ENCODE results near the gene TRIM44. TPM values are rescaled to one million over a fixed set of nuclear protein-coding genes. Genes with fewer than 3 reads are reported as not detected.
"Not testable (repeated sequence)": the region's sequence is repeated elsewhere in the genome, so short reads cannot be mapped to it uniquely, and the experiment has no call there.

TRIM44 gene
- total RNA-seq, 2 experiments from 2014 or later: 37.4 to 40.1 TPM

DNA sequence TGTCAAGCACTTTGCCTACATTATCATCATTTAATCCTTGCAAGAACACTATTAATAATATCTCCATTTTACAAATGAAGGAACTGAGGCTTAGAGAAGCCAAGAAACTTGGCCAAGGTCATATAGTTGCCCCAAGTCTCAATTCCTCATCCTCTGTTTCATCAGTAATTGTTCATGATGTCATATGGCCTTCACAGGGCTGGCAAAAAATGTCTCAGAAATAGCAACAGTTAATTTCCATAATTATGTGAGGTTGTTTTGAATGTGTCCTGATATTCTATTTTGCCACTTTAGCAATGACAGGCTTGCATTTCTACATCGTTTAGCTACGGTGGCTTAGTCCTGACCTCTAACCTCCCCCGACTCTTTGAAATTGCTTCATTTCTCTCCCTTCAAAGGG is 20.6 kb upstream of the TRIM44 start:
- Mint-ChIP-seq H3K4me3 (no peak overlapping the region), H3K4me1 (ENCODE audit: low read depth) (no peaks in the 10 kb centered on the region), H3K36me3 (ENCODE audit: low read depth) (no peaks in the 10 kb centered on the region), H3K27ac (no peak overlapping the region), H3K27me3 (peaks cover 14% of the 10 kb centered on the region), H3K9me3 (no peaks in the 10 kb centered on the region)
- DNase-seq (no peak), ATAC-seq (no peak)
- intact Hi-C loops (cut with micrococcal nuclease): no loop called here
- ChIA-PET POLR2A (no interaction called here), CTCF (no interaction called here)
- TF ChIP-seq, protein P1, sequence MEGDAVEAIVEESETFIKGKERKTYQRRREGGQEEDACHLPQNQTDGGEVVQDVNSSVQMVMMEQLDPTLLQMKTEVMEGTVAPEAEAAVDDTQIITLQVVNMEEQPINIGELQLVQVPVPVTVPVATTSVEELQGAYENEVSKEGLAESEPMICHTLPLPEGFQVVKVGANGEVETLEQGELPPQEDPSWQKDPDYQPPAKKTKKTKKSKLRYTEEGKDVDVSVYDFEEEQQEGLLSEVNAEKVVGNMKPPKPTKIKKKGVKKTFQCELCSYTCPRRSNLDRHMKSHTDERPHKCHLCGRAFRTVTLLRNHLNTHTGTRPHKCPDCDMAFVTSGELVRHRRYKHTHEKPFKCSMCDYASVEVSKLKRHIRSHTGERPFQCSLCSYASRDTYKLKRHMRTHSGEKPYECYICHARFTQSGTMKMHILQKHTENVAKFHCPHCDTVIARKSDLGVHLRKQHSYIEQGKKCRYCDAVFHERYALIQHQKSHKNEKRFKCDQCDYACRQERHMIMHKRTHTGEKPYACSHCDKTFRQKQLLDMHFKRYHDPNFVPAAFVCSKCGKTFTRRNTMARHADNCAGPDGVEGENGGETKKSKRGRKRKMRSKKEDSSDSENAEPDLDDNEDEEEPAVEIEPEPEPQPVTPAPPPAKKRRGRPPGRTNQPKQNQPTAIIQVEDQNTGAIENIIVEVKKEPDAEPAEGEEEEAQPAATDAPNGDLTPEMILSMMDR (IDR thresholded peaks at IDR 0.05): no peak

DNA sequence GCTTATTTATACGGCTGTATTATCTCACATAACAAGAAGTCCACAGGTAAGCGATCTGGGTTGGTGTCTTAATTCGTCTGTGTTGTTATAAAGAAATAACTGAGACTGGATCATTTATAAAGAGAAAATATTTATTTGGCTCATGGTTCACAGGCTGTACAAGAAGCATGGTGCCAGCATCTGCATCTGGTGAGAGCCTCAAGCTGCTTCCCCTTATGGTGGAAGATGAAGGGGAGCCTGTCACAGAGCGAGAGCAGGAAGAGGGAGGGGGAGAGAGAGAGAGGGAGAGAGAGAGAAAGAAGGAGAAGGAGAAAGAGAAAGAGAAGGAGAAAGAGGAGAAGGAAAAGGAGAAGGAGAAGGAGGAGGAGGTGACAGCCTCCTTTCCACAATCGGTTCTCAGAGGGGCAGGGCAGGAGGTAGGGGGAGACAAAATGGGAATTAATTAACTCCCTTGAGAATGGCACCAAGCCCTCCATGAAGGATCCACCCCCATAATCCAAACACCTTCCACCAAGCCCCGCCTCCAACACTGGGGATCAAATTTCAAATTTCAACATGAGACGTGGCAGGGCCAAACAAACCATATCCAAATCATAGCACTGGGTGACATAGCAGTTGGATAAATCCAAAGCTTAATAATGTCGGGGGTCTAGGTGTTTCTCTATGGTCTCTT is 15.0 kb upstream of the TRIM44 start:
- Mint-ChIP-seq H3K36me3 (ENCODE audit: low read depth) (no peaks in the 10 kb centered on the region), H3K27me3 (peaks cover 14% of the 10 kb centered on the region), H3K4me3 (no peak overlapping the region), H3K27ac (no peak overlapping the region), H3K9me3 (no peaks in the 10 kb centered on the region), H3K4me1 (ENCODE audit: low read depth) (no peaks in the 10 kb centered on the region)
- POLR2A ChIA-PET: no interaction called here
- DNase-seq (no peak), ATAC-seq (no peak)
- TF ChIP-seq, protein P1 (IDR thresholded peaks at IDR 0.05): no peak
- CTCF ChIA-PET: no interaction called here
- intact Hi-C loops (cut with micrococcal nuclease): no loop called here

DNA sequence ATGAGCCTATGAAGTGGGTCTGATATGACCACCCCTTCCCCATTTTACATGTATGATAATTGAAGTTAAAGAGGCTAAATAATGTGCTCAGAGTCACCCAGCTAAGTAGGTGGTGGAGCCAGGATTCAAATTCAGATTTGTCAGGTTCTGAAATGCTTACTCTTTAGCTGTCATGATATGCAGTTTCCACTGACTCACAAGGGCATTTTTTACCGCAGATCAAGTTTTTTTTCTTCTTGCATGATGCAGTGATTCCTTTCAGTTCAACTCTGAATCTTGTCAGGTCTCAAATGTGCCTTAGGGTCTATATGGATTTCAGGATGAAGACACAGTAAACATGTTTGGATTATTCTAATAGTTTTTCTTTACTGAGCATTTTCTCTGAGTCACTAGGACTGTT is 12.6 kb upstream of the TRIM44 start:
- H3K36me3 Mint-ChIP-seq (ENCODE audit: low read depth): no peaks in the 10 kb centered on the region
- H3K27ac Mint-ChIP-seq: no peak overlapping the region
- intact Hi-C loops (cut with micrococcal nuclease): no loop called here
- DNase-seq (peak; percentile 6), ATAC-seq (peak; percentile 56)
- TF ChIP-seq, protein P1 (IDR thresholded peaks at IDR 0.05): no peak
- peaks cover 23% of the 10 kb centered on the region for H3K27me3 Mint-ChIP-seq
- no peak overlapping the region for H3K4me3 Mint-ChIP-seq
- no peaks in the 10 kb centered on the region for H3K4me1 Mint-ChIP-seq (ENCODE audit: low read depth)
- POLR2A ChIA-PET: no interaction called here
- CTCF ChIA-PET: interaction anchor here (1.6 kb wide), 1 partner anchor 172 kb away, joined by 6 read pairs; no protein-coding TSS in a partner anchor
- no peaks in the 10 kb centered on the region for H3K9me3 Mint-ChIP-seq

DNA sequence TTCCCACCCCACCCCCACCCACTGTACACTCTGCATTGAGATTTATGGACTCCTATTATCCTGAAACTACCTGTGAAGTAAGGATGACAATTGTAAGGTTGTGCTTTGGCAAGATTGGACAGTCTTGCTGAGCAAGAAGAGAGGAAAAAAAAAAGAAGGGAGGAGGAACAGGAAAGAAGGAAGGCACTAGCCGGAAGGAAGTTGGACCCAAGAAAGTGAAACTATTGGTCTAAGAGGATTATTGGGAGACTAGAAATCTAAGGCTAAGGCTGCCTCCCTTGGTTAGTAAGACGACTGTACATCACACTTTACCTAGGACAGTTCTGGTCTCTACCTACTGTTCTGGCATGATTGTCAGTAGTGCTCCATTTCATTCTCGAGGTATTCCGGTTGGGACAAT is 12.1 kb upstream of the TRIM44 start:
- Mint-ChIP-seq H3K4me1 (ENCODE audit: low read depth) (no peaks in the 10 kb centered on the region), H3K27ac (no peak overlapping the region), H3K36me3 (ENCODE audit: low read depth) (no peaks in the 10 kb centered on the region), H3K9me3 (no peaks in the 10 kb centered on the region), H3K27me3 (peaks cover 24% of the 10 kb centered on the region), H3K4me3 (no peak overlapping the region)
- ChIA-PET CTCF (no interaction called here), POLR2A (no interaction called here)
- DNase-seq: no peak
- TF ChIP-seq, protein P1 (IDR thresholded peaks at IDR 0.05): no peak
- no peak for ATAC-seq
- intact Hi-C loops (cut with micrococcal nuclease): no loop called here

DNA sequence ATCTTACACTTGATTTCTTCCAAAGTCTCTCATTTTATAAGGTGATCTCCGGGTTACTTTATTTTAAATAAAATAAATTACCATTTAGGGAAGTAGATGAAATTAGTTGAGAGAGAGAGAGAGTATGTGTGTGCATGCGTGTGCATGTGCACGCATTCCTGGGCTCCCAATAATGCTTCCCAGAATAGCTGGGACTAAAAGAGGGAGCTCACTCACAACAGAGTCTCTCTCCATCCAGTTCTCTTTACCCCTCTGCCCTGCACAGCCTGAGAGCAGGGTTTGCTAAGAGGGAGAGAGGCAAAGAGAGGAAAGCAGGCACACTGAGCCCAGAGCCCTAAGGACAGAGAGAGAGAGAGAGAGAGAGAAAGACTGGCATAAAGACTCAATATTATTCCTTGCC is 11.3 kb upstream of the TRIM44 start:
- H3K4me3 Mint-ChIP-seq: no peak overlapping the region
- CTCF ChIA-PET: no interaction called here
- H3K27me3 Mint-ChIP-seq: peaks cover 24% of the 10 kb centered on the region
- TF ChIP-seq, protein P1 (IDR thresholded peaks at IDR 0.05): no peak
- no peaks in the 10 kb centered on the region for H3K36me3 Mint-ChIP-seq (ENCODE audit: low read depth)
- intact Hi-C loops (cut with micrococcal nuclease): no loop called here
- H3K9me3 Mint-ChIP-seq: no peaks in the 10 kb centered on the region
- H3K4me1 Mint-ChIP-seq (ENCODE audit: low read depth): no peaks in the 10 kb centered on the region
- POLR2A ChIA-PET: interaction anchor here (1.3 kb wide), 1 partner anchor 11 kb away, joined by 3 read pairs; the partner anchor contains the start of gene TRIM44
- ATAC-seq (no peak), DNase-seq (no peak)
- H3K27ac Mint-ChIP-seq: no peak overlapping the region

DNA sequence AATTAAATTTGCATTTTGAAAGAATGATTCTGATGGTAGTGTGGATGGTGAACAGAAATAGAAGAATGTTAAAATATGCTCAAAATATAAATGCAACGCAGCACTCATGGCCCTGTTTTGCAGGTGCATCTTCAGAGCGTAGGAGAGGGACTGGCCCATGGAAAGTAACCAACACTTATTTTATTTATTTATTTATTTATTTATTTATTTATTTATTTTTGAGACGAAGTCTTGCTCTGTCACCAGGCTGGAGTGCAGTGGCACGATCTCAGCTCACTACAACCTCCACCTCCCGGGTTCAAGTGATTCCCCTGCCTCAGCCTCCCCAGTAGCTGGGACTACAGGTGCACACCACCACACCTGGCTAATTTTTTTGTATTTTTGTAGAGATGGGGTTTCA is 9.8 kb upstream of the TRIM44 start:
- CTCF ChIA-PET, DNase-seq, H3K9me3 Mint-ChIP-seq: not testable (repeated sequence)

More for the DNA sequence above, 9.8 kb upstream of the TRIM44 start:
- H3K4me1 Mint-ChIP-seq (ENCODE audit: low read depth); intact Hi-C loops (cut with micrococcal nuclease); H3K27ac Mint-ChIP-seq; POLR2A ChIA-PET; H3K4me3 Mint-ChIP-seq; ATAC-seq; H3K36me3 Mint-ChIP-seq (ENCODE audit: low read depth): not testable (repeated sequence)
- peaks cover 27% of the 10 kb centered on the region for H3K27me3 Mint-ChIP-seq

Data from activated CD8-positive, alpha-beta T cell treated with anti-CD3 and anti-CD28 coated beads for 36 hours (primary cell).